CD4-positive, alpha-beta T cell (primary cell): ENCODE data around the gene BANP. TPM values are rescaled to one million over a fixed set of nuclear protein-coding genes. Genes with fewer than 3 reads are reported as not detected.
A peak's percentile ranks its signal among the peaks of the same experiment; 100 is the strongest.

Source experiments
- ATAC-seq: fragments of 200-7000 bp; cut with Tn5 transposase; one replicate; pipeline ENCODE4 v1.10.0; 2022; ENCODE audit warnings: mild to moderate bottlenecking; ENCODE audit not compliant: poor library complexity
- CTCF ChIA-PET: fragments of 350-600 bp; sonication (Branson Sonifier 250); formaldehyde crosslinking; loops from one replicate; lab custom pipeline; 2021; ENCODE audit warnings: antibody characterized with exemption, inconsistent platforms; lab: Charles Lee
- POLR2A ChIA-PET: fragments of 350-600 bp; sonication (Branson Sonifier 250); formaldehyde crosslinking; loops from one replicate; lab custom pipeline; 2021; ENCODE audit warnings: antibody characterized with exemption, inconsistent platforms; lab: Charles Lee
- DNase-seq, 14 experiments: peaks; one replicate each; pipeline ENCODE4 v3.0.0-alpha.2; 2013 to 2020; ENCODE audit warnings: mixed read lengths in 2 of 14
- H3K27ac ChIP-seq, 2 donors: one replicate each; pipeline versions ENCODE4 v1.5.1 to v1.7.0; 2013; ENCODE audit warnings: low read length in 2 of 2, low read depth in 1 of 2, mild to moderate bottlenecking in 1 of 2
- H3K27me3 ChIP-seq, 2 experiments: 1 replicate in 1 of 2; 2 replicates in 1 of 2; pipeline versions ENCODE4 v1.6.1 to v1.7.0; 2013; ENCODE audit warnings: low read length in 2 of 2, control low read depth in 1 of 2, mild to moderate bottlenecking in 1 of 2, moderate library complexity in 1 of 2; ENCODE audit not compliant: insufficient read depth in 2 of 2, control insufficient read depth in 1 of 2
- H3K36me3 ChIP-seq: one replicate; pipeline ENCODE4 v1.6.1; 2013; ENCODE audit warnings: low read length, control low read depth; ENCODE audit not compliant: insufficient read depth
- H3K4me1 ChIP-seq: one replicate; pipeline ENCODE4 v1.6.1; 2013; ENCODE audit warnings: low read length, control low read depth; ENCODE audit not compliant: insufficient read depth
- H3K4me3 ChIP-seq: one replicate; pipeline ENCODE4 v1.5.1; 2013; ENCODE audit warnings: mild to moderate bottlenecking, low read length, moderate library complexity
- H3K9me3 ChIP-seq, 2 experiments: 1 replicate in 1 of 2; 2 replicates in 1 of 2; pipeline versions ENCODE4 v1.6.1 to v1.7.0; 2013; ENCODE audit warnings: low read length in 2 of 2, mild to moderate bottlenecking in 2 of 2, control low read depth in 1 of 2, moderate library complexity in 1 of 2; ENCODE audit not compliant: control insufficient read depth in 1 of 2, insufficient read depth in 1 of 2
- H3K27ac Mint-ChIP-seq: one replicate; pipeline ENCODE4 v1.8.0; 2020; ENCODE audit warnings: mixed read lengths
- H3K27me3 Mint-ChIP-seq: one replicate; pipeline ENCODE4 v1.8.0; 2021; ENCODE audit warnings: mixed read lengths
- H3K36me3 Mint-ChIP-seq: one replicate; pipeline ENCODE4 v1.8.0; 2021; ENCODE audit warnings: low read depth, mixed read lengths
- H3K4me1 Mint-ChIP-seq: one replicate; pipeline ENCODE4 v1.8.0; 2021; ENCODE audit warnings: low read depth, mixed read lengths
- H3K4me3 Mint-ChIP-seq: one replicate; pipeline ENCODE4 v1.8.0; 2020; ENCODE audit warnings: mild to moderate bottlenecking, mixed read lengths
- H3K9me3 Mint-ChIP-seq: one replicate; pipeline ENCODE4 v1.8.0; 2020; ENCODE audit warnings: mixed read lengths
- intact Hi-C, 2 experiments: fragments of 100-400 bp; cut with DNase I in 1 of 2; cut with micrococcal nuclease in 1 of 2; formaldehyde crosslinking; loops; one replicate each; pipeline versions ENCODE4 v1.15.1 to v1.9.0; 2023 to 2025; cut with DNase I, micrococcal nuclease
- total RNA-seq, 174 experiments: library from RNA in 2 of 174; stranded (reverse) in 2 of 174; gene quantifications; one replicate each; pipeline ENCODE4 v1.2.3 and lab custom pipeline; 2021 to 2026
- TF ChIP-seq, protein P1 (sequence below): fragments of 200-600 bp; IDR thresholded peaks from one replicate; pipeline ENCODE4 v1.8.0; 2022; ENCODE audit warnings: antibody characterized with exemption, mild to moderate bottlenecking

Gene BANP
- total RNA-seq, 2 experiments from 2014 or later = 57.5 to 58.6 TPM

DNA sequence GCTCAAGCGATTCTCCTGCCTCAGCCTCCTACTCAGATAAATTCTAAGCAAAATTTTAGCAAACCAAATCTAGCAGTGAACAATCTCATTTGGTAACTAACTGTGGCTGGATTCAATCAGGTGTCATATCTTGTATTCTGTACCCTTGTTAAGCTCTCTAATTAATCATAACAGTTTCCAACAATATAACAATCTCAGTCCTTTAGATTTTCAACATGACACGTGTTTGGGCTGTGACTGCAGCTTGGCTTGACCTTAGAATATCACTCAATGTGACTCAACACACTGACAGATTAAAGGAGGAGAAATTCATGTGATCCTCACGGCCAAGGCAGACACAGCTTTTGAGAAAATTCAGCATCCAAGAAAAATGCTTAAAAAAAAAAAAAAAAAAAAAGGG, 133.6 kb downstream of the BANP start:
- Histone ChIP-seq H3K4me1 (no peaks in the 10 kb centered on the region), H3K27me3 (no peaks in the 10 kb centered on the region), H3K9me3 (no peaks in the 10 kb centered on the region), H3K4me3 (no peak overlapping the region), H3K27ac (no peak overlapping the region), H3K36me3 (peaks cover 6% of the 10 kb centered on the region)
- intact Hi-C loops = no loop called here
- no peaks in the 10 kb centered on the region for H3K9me3 Mint-ChIP-seq
- DNase-seq = no peak
- H3K4me1 Mint-ChIP-seq = no peaks in the 10 kb centered on the region
- CTCF ChIA-PET = no interaction called here
- no peak overlapping the region for H3K27ac Mint-ChIP-seq
- H3K4me3 Mint-ChIP-seq = no peak overlapping the region
- H3K36me3 Mint-ChIP-seq = peaks cover 5% of the 10 kb centered on the region
- POLR2A ChIA-PET = no interaction called here
- H3K27me3 Mint-ChIP-seq = no peaks in the 10 kb centered on the region
- no peak for ATAC-seq
- TF ChIP-seq, protein P1, sequence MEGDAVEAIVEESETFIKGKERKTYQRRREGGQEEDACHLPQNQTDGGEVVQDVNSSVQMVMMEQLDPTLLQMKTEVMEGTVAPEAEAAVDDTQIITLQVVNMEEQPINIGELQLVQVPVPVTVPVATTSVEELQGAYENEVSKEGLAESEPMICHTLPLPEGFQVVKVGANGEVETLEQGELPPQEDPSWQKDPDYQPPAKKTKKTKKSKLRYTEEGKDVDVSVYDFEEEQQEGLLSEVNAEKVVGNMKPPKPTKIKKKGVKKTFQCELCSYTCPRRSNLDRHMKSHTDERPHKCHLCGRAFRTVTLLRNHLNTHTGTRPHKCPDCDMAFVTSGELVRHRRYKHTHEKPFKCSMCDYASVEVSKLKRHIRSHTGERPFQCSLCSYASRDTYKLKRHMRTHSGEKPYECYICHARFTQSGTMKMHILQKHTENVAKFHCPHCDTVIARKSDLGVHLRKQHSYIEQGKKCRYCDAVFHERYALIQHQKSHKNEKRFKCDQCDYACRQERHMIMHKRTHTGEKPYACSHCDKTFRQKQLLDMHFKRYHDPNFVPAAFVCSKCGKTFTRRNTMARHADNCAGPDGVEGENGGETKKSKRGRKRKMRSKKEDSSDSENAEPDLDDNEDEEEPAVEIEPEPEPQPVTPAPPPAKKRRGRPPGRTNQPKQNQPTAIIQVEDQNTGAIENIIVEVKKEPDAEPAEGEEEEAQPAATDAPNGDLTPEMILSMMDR = no peak

DNA sequence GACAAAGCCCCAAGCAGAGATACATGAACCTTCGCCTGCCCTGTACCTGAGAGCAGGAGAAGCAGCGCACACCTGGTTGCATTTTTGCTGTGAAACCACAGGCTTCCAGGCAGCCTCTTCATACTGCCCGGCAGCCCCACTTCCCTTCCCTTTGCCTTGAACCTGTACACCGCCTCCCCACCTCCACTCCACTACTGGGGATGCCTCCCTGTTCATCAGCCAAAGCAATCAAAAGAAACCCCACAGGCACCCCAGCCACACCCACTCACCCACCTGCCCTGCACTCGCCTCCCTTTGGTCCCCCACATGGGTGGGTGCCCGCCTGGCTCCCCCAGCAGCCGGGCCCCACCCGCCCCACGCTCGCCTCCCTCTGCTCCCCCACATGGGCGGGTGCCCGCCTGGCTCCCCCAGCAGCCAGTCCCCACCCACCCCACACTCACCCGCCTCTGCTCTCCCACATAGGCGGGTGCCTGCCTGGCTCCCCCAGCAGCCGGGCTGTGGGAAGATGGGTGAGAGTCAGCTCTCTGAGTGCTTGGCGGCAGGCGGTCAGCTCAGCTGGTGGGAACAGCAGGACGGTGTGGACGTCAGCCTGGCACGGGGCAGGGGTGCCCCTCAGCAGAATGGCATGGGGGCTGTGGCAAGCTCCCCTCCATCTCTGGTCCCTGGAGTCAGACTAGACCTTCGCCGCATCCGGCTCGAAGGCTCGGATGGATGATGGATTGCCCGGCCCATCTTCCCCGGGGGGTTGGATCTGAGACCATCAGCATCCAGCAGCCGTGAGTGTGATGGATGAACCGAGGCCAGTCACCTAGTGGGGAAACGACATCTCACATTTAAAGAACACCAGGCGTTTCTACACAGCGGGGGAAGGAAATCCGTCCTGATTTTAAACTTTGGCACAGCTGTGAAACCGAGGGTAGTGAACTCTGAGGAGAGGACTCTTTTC, 135.6 kb downstream of the BANP start:
- Histone ChIP-seq H3K27me3 (no peaks in the 10 kb centered on the region), H3K27ac (no peak overlapping the region), H3K9me3 (no peaks in the 10 kb centered on the region), H3K36me3 (peaks cover 6% of the 10 kb centered on the region), H3K4me3 (no peak overlapping the region), H3K4me1 (no peaks in the 10 kb centered on the region)
- DNase-seq (peak in 1 of 14 experiments; percentile 1), ATAC-seq (no peak)
- H3K36me3 Mint-ChIP-seq = no peaks in the 10 kb centered on the region
- POLR2A ChIA-PET = no interaction called here
- H3K4me1 Mint-ChIP-seq = no peaks in the 10 kb centered on the region
- no peaks in the 10 kb centered on the region for H3K27me3 Mint-ChIP-seq
- intact Hi-C loops = no loop called here
- TF ChIP-seq, protein P1 = no peak
- H3K4me3 Mint-ChIP-seq = no peak overlapping the region
- no peaks in the 10 kb centered on the region for H3K9me3 Mint-ChIP-seq
- CTCF ChIA-PET = no interaction called here
- H3K27ac Mint-ChIP-seq = no peak overlapping the region

DNA sequence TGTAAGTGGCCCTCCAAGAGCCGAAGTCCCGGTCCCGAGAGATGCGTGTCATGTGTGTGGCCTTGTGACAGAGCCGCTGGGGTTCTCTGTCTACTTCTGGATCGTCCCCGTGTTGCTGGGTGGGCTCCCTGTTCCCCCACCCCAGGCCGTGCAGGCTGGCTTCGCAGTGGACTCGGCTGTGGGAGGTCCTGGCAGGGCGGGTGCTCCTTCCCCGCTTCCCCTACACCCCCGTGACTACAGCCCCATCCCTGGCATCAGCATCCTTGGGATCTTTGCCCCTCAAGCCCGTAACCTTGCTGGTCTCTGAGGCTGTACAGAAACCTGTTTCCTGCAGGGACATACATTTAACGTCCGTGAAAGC, 136.3 kb downstream of the BANP start:
- TF ChIP-seq, protein P1 = no peak
- no peaks in the 10 kb centered on the region for H3K27me3 Mint-ChIP-seq
- DNase-seq = peak in 1 of 14 experiments; percentile 3
- Histone ChIP-seq H3K4me1 (no peaks in the 10 kb centered on the region), H3K27me3 (no peaks in the 10 kb centered on the region), H3K4me3 (no peak overlapping the region), H3K27ac (no peak overlapping the region), H3K36me3 (peaks cover 4% of the 10 kb centered on the region), H3K9me3 (no peaks in the 10 kb centered on the region)
- no peak for ATAC-seq
- POLR2A ChIA-PET = no interaction called here
- H3K9me3 Mint-ChIP-seq = no peaks in the 10 kb centered on the region
- H3K36me3 Mint-ChIP-seq = no peaks in the 10 kb centered on the region
- H3K27ac Mint-ChIP-seq = no peak overlapping the region
- intact Hi-C loops = no loop called here
- H3K4me3 Mint-ChIP-seq = no peak overlapping the region
- H3K4me1 Mint-ChIP-seq = no peaks in the 10 kb centered on the region
- CTCF ChIA-PET = no interaction called here
